ENCODE data around the gene STMND1. TPM values are rescaled to one million over a fixed set of nuclear protein-coding genes. Genes with fewer than 3 reads are reported as not detected.

STMND1 gene
- total RNA-seq, 1 experiment from 2014 or later = not detected

GRCh38 chr6:17091122-17091521 is 10.7 kb upstream of the STMND1 start:
- peaks cover 0 to 7% of the 10 kb centered on the region in 2 experiments; a peak in 3 of 5 replicates for H3K9me3 Mint-ChIP-seq
- no CpG with 5 or more reads among the region's 3 CpGs for WGBS (ENCODE audit: extremely low coverage, insufficient read length, low lambda C conversion rate)

More at GRCh38 chr6:17091122-17091521, 10.7 kb upstream of the STMND1 start:
- Histone ChIP-seq H3K4ac (ENCODE audit: low read depth, low read length) (no peak overlapping the region), H3T11ph (ENCODE audit: low read length) (no peak overlapping the region), H4K5ac (ENCODE audit: insufficient read length, low read depth, low read length) (no peak overlapping the region), H4K20me1 (ENCODE audit: control insufficient read depth, insufficient read depth, insufficient read length) (no peaks in the 10 kb centered on the region), H3K23ac (ENCODE audit: insufficient read length, low read depth, low read length) (no peak overlapping the region), H4K8ac (replicated peaks; ENCODE audit: insufficient read length, low read depth, low read length) (no peak overlapping the region), H2BK5ac (ENCODE audit: insufficient read length, low read length) (no peak overlapping the region), H4K91ac (ENCODE audit: insufficient read length, low read depth, low read length) (no peak overlapping the region), H2BK15ac (ENCODE audit: low read depth, low read length) (no peak overlapping the region), H2BK120ac (ENCODE audit: low read depth, low read length, poor library complexity, severe bottlenecking) (no peak overlapping the region), H2AK5ac (ENCODE audit: insufficient read length, low read length) (no peak overlapping the region), H3K23me2 (ENCODE audit: insufficient read length, low read depth, low read length, poor library complexity, severe bottlenecking) (no peaks in the 10 kb centered on the region), H3K4me1 (ENCODE audit: insufficient read depth, low read length) (no peaks in the 10 kb centered on the region; the same call in 1 of the 2 replicates), H3K9me3 (ENCODE audit: control insufficient read depth, low read depth, low read length) (no peaks in the 10 kb centered on the region), H2AFZ (ENCODE audit: low read length) (no peak overlapping the region), H3K18ac (ENCODE audit: insufficient read length, low read depth, low read length) (no peak overlapping the region), H3K79me1 (ENCODE audit: insufficient read depth, low read depth, low read length, poor library complexity, severe bottlenecking) (no peaks in the 10 kb centered on the region), H2BK20ac (ENCODE audit: low read depth, low read length, poor library complexity, severe bottlenecking) (no peak overlapping the region), H3K14ac (ENCODE audit: insufficient read depth, low read length) (no peak overlapping the region), H3K4me2 (ENCODE audit: insufficient read depth, insufficient read length, low read length) (no peak overlapping the region), H3K79me2 (ENCODE audit: insufficient read depth, low read length) (no peaks in the 10 kb centered on the region), H3K27me3 (ENCODE audit: insufficient read depth, low read length) (no peaks in the 10 kb centered on the region), H3K56ac (ENCODE audit: insufficient read length, low read depth, low read length) (no peak overlapping the region), H2BK12ac (ENCODE audit: insufficient read length, low read depth, low read length) (no peak overlapping the region), H3K9ac (ENCODE audit: extremely low read depth, insufficient read length, low read length) (no peak overlapping the region), H3K27ac (ENCODE audit: insufficient read length, low read depth, low read length) (no peak overlapping the region)
- H3K4me1 Mint-ChIP-seq = peaks cover 7 to 12% of the 10 kb centered on the region in 2 experiments; a peak in 3 of 4 replicates
- H3K36me3 Mint-ChIP-seq (ENCODE audit: insufficient read depth in 1 of 3, low read depth in 3 of 3) = no peaks in the 10 kb centered on the region
- TF ChIP-seq CTCF (conservative IDR thresholded peaks at IDR 0.05) = peak; percentile 64
- no peak overlapping the region for H3K27ac Mint-ChIP-seq
- no peak overlapping the region for H3K4me3 Mint-ChIP-seq
- DNase-seq = no peak
- H3K27me3 Mint-ChIP-seq (ENCODE audit: low read depth) = no peaks in the 10 kb centered on the region
